Prostate gland (tissue), 2 donors: Measurements from ENCODE around the gene ZNF775.

ENCODE experiments used
- POLR2A ChIP-seq: fragments of 450-650 bp; IDR thresholded peaks from one replicate; pipeline ENCODE4 v1.6.1; 2016; ENCODE audit warnings: antibody characterized with exemption, mild to moderate bottlenecking
- POLR2AphosphoS5 ChIP-seq: sonication (generic); formaldehyde crosslinking; IDR thresholded peaks from one replicate; pipeline ENCODE4 v1.6.1; 2017; ENCODE audit warnings: antibody characterized with exemption
- TF ChIP-seq, protein P1 (sequence below), 4 experiments: fragments of 200-600 bp in 2 of 4; fragments of 450-650 bp in 2 of 4; sonication (generic) in 2 of 4; IDR thresholded peaks; 1 replicate in 3 of 4; 2 replicates in 1 of 4; pipeline ENCODE4 v1.5.1; 2016 to 2019; ENCODE audit warnings: antibody characterized with exemption in 4 of 4, mild to moderate bottlenecking in 2 of 4, moderate library complexity in 2 of 4

DNA sequence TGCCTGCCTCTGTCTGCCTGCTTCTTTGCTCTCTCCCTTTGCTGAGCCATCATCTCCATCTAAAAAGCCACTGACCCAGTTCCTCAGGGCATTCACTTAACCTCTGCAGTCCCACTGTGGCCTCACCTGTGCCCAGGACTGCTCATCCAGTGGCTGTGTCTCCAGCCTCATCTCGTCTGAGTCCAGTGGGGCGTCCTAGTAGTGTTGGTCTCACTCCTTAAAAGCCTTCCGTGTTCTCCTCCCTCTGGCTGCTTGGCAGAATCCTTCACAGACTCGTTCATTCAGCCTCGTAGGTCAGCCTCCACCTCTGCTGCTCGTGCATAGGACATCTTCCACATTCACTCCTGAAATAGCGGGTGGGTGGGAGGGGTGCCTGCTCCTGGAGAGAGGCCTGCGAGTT lies 45.0 kb upstream of the ZNF775 start:
- TF ChIP-seq, protein P1, sequence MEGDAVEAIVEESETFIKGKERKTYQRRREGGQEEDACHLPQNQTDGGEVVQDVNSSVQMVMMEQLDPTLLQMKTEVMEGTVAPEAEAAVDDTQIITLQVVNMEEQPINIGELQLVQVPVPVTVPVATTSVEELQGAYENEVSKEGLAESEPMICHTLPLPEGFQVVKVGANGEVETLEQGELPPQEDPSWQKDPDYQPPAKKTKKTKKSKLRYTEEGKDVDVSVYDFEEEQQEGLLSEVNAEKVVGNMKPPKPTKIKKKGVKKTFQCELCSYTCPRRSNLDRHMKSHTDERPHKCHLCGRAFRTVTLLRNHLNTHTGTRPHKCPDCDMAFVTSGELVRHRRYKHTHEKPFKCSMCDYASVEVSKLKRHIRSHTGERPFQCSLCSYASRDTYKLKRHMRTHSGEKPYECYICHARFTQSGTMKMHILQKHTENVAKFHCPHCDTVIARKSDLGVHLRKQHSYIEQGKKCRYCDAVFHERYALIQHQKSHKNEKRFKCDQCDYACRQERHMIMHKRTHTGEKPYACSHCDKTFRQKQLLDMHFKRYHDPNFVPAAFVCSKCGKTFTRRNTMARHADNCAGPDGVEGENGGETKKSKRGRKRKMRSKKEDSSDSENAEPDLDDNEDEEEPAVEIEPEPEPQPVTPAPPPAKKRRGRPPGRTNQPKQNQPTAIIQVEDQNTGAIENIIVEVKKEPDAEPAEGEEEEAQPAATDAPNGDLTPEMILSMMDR (IDR thresholded peaks at IDR 0.05): no peak
- TF ChIP-seq POLR2A: no peak
- TF ChIP-seq POLR2AphosphoS5: no peak
